Activated naive CD4-positive, alpha-beta T cell treated with anti-CD3 and anti-CD28 coated beads, Interleukin-2, amount 50 U/mL, for 16 hours (primary cell): ENCODE measurements around the gene TMEM94.

ENCODE experiments used
- DNase-seq: peaks from one replicate; pipeline ENCODE4 v3.0.0-alpha.2; 2020

Gene TMEM94

GRCh38 chr17:75531721-75532072 is 75.3 kb downstream of the TMEM94 start:
- DNase-seq: no peak

- DNase-seq: peak; percentile 39
Measured at GRCh38 chr17:75535119-75535537, 78.7 kb downstream of the TMEM94 start.

GRCh38 chr17:75535871-75536270 is 79.4 kb downstream of the TMEM94 start:
- no peak for DNase-seq

- DNase-seq: no peak
Measured at GRCh38 chr17:75536366-75536765, 79.9 kb downstream of the TMEM94 start.

- no peak for DNase-seq
Measured at GRCh38 chr17:75539967-75540729, 83.7 kb downstream of the TMEM94 start.

- DNase-seq: no peak
Measured at GRCh38 chr17:75540923-75541503, 84.6 kb downstream of the TMEM94 start.

- DNase-seq: no peak
Measured at GRCh38 chr17:75542229-75542628, 85.8 kb downstream of the TMEM94 start.

- DNase-seq: no peak
Measured at GRCh38 chr17:75542728-75543336, 86.4 kb downstream of the TMEM94 start.

- no peak for DNase-seq
Measured at GRCh38 chr17:75544250-75544649, 87.8 kb downstream of the TMEM94 start.

- no peak for DNase-seq
Measured at GRCh38 chr17:75546181-75546580, 89.7 kb downstream of the TMEM94 start.

- no peak for DNase-seq
Measured at GRCh38 chr17:75547091-75547490, 90.7 kb downstream of the TMEM94 start.

- no peak for DNase-seq
Measured at GRCh38 chr17:75548813-75549212, 92.4 kb downstream of the TMEM94 start.
